Stomach (tissue), 9 donors: ENCODE measurements around the gene RBFOX2. TPM values are rescaled to one million over a fixed set of nuclear protein-coding genes. Genes with fewer than 3 reads are reported as not detected.

ENCODE experiments used
- DNase-seq, 2 donors: peaks; one replicate each; pipeline versions ENCODE4 v3.0.0 to v3.0.0-alpha.2; 2013 to 2019
- H3K27ac ChIP-seq, 5 donors: fragments of 200-600 bp in 4 of 5; sonication (generic) in 4 of 5; one replicate each; pipeline ENCODE4 v1.5.1; 2013 to 2019; ENCODE audit warnings: mild to moderate bottlenecking in 1 of 5, moderate library complexity in 1 of 5
- H3K27me3 ChIP-seq, 3 donors: fragments of 200-600 bp; sonication (generic); one replicate each; pipeline ENCODE4 v1.5.1; 2017 to 2019; ENCODE audit warnings: mixed run types in 1 of 3
- H3K36me3 ChIP-seq, 4 donors: fragments of 200-600 bp; sonication (generic); 1 replicate in 3 of 4; 2 replicates in 1 of 4; pipeline ENCODE4 v1.5.1; 2016 to 2019
- H3K4me1 ChIP-seq, 4 donors: fragments of 200-600 bp; sonication (generic); one replicate each; pipeline ENCODE4 v1.5.1; 2016 to 2019
- H3K4me3 ChIP-seq, 4 donors: fragments of 200-600 bp; sonication (generic) in 3 of 4; one replicate each; pipeline ENCODE4 v1.5.1; 2016 to 2019; ENCODE audit warnings: mild to moderate bottlenecking in 1 of 4
- H3K9me3 ChIP-seq, 4 donors: fragments of 200-600 bp; sonication (generic); one replicate each; pipeline ENCODE4 v1.5.1; 2016 to 2019
- CTCF ChIP-seq, 7 experiments: fragments of 450-650 bp in 4 of 7; fragments of 200-600 bp in 3 of 7; sonication (generic) in 3 of 7; IDR thresholded peaks; one replicate each; pipeline ENCODE4 v1.5.1; 2016 to 2019; ENCODE audit warnings: antibody characterized with exemption in 7 of 7, control low read depth in 2 of 7, mild to moderate bottlenecking in 1 of 7
- EP300 ChIP-seq: sonication (generic); formaldehyde crosslinking; IDR thresholded peaks from one replicate; pipeline ENCODE4 v1.6.1; 2017; ENCODE audit warnings: antibody characterized with exemption
- POLR2A ChIP-seq, 4 donors: fragments of 450-650 bp; IDR thresholded peaks; one replicate each; pipeline ENCODE4 v1.6.1; 2016; ENCODE audit warnings: antibody characterized with exemption in 4 of 4, control low read depth in 2 of 4, mild to moderate bottlenecking in 1 of 4, moderate library complexity in 1 of 4
- POLR2AphosphoS5 ChIP-seq, 3 donors: sonication (generic); formaldehyde crosslinking; IDR thresholded peaks; one replicate each; pipeline ENCODE4 v1.6.1; 2016; ENCODE audit warnings: antibody characterized with exemption in 3 of 3
- WGBS, 5 donors: extraction: QIAGEN DNeasy Blood & Tissue Kit in 3 of 5; methylation state at CpG; one replicate each; pipeline versions ENCODE4 v1.1.5 to v1.1.7; 2013 to 2018; 5-methylcytosine and 5-hydroxymethylcytosine counted together
- intact Hi-C: fragments of 100-400 bp; cut with DNase I; formaldehyde crosslinking; loops from one replicate; pipeline ENCODE4 v1.15.1; 2023; ENCODE audit warnings: low total_unique reads
- polyA plus RNA-seq, 3 donors: library from polyadenylated mRNA; stranded (reverse); fragments of 200-250 nt; gene quantifications; one replicate each; pipeline ENCODE4 v1.2.3, GENCODE V29; 2013
- total RNA-seq, 5 donors: library from RNA; depleted of rRNA; stranded (reverse); fragments of >200 nt; gene quantifications; one replicate each; pipeline versions ENCODE4 v1.1.0 to v1.2.3, GENCODE V29; 2014 to 2016
- donor health status: healthy with polysubstance abuse.
- donor health status: Bipolar disorder and iron deficiency.
- donor health status: healthy.

Gene RBFOX2
- total and polyA plus RNA-seq, 8 donors: 14.9 to 176 (median 46.7) TPM

DNA sequence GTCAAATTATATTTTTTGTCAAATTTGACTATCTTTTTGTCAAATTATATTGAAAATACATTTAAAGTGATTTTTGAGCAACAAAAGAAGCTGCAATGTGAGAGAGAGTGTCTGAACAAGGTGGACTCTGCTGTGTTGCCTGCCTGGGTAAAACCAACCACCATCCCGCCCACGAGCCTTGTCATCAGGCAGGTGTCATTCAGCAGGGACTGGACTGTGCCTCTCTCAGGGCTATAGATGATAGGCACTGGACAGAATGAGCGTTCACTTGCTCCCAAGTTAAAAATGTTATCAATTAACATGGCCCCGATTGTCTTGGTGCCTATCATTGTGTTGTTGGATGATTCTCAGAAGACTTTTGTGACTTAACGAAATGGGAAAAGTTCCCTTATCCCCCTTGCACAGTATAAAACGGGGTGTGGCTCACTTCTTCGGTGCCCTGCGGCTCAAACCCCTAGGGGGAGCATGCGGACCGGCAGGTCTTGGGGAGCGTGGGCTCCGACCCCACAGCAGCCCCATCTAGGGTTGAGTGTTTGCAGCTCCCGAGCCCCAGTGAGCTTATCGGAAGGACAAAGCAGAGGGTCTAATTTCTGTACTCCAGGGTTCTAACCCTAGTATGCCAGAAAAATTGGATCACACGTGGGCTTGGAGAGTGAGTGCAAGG, 309.3 kb downstream of the RBFOX2 start:
- DNase-seq: no peak
- WGBS, 5 donors: 75 to 88% (median 83%) methylated on average over 14 to 15 of the region's 15 CpGs
- Histone ChIP-seq H3K36me3 (no peaks in the 10 kb centered on the region), H3K4me1 (no peaks in the 10 kb centered on the region), H3K27ac (no peak overlapping the region), H3K27me3 (no peaks in the 10 kb centered on the region), H3K4me3 (no peak overlapping the region), H3K9me3 (no peaks in the 10 kb centered on the region)
- TF ChIP-seq POLR2A (IDR thresholded peaks at IDR 0.05): no peak
- TF ChIP-seq EP300: no peak
- no peak for TF ChIP-seq CTCF (IDR thresholded peaks at IDR 0.05)
- no peak for TF ChIP-seq POLR2AphosphoS5 (IDR thresholded peaks at IDR 0.05)
- intact Hi-C loops: no loop called here

- intact Hi-C loops: no loop called here
- H3K36me3 ChIP-seq: no peaks in the 10 kb centered on the region
- no peak within 1 kb of the TSS for H3K4me3 ChIP-seq
- peaks cover 0 to 11% (median 4%) of the 10 kb centered on the region in 4 donors for H3K9me3 ChIP-seq
- no peaks in the 10 kb centered on the region for H3K27me3 ChIP-seq
- DNase-seq: no peak
- WGBS, 5 donors: 72 to 86% (median 85%) methylated on average over 3 of the region's 3 CpGs
- H3K4me1 ChIP-seq: no peaks in the 10 kb centered on the region
- TF ChIP-seq POLR2AphosphoS5 (IDR thresholded peaks at IDR 0.05): no peak
- TF ChIP-seq CTCF (IDR thresholded peaks at IDR 0.05): no peak
- TF ChIP-seq EP300: no peak
- TF ChIP-seq POLR2A (IDR thresholded peaks at IDR 0.05): no peak
- H3K27ac ChIP-seq: no peak within 1 kb of the TSS
Measured at GRCh38 chr22:35717572-35717971, 311.1 kb downstream of the RBFOX2 start, which contains the start of gene APOL5. APOL5 (plus strand) TSS chr22:35717872; CDS start chr22:35717872, 0 bp downstream.

DNA sequence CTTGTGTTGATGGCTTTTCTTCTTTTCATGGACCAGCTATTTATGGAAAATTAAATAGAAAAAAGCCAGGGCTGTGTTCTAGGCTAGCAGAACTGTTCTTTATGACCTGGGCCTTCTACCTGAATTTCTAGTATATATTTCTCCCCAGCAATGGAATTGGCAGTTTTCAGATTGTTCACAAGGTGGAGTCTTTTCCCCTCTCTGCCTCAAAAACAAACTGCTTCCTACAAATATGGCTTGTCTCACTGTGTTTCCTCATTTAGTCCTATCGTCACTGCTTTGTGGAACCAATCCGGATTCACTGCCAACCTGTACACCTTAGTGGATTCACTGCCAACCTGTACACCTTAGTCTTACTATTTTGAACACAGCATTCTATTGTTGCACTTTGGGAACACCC, 316.0 kb downstream of the RBFOX2 start:
- Histone ChIP-seq H3K27ac (no peak overlapping the region), H3K9me3 (peaks cover 0 to 14% (median 6%) of the 10 kb centered on the region in 4 donors), H3K36me3 (no peaks in the 10 kb centered on the region), H3K27me3 (no peaks in the 10 kb centered on the region), H3K4me1 (peaks cover 0 to 11% (median 0%) of the 10 kb centered on the region in 4 donors), H3K4me3 (no peak overlapping the region)
- no peak for DNase-seq
- intact Hi-C loops: no loop called here
- WGBS, 5 donors: 87 to 93% (median 90%) methylated on average over 2 of the region's 2 CpGs
- no peak for TF ChIP-seq CTCF (IDR thresholded peaks at IDR 0.05)
- TF ChIP-seq POLR2A (IDR thresholded peaks at IDR 0.05): no peak
- TF ChIP-seq EP300: no peak
- TF ChIP-seq POLR2AphosphoS5 (IDR thresholded peaks at IDR 0.05): no peak

DNA sequence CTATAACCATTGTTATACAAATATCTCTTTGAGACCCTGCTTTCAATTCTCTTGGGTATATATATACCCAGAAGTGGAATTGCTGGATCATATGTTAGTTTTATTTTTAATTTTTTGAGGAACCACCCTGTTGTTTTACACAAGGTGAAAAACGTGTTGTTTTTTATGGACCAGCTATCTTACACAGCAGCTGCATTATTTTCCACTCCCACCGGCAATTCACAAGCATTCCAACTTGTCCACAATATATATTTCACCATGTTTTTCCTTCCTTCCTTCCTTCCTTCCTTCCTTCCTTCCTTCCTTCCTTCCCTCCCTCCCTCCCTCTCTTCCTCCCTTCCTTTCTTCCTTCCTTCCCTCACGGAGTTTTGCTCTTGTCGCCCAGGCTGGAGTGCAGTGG, 317.3 kb downstream of the RBFOX2 start:
- no peaks in the 10 kb centered on the region for H3K36me3 ChIP-seq
- no peaks in the 10 kb centered on the region for H3K27me3 ChIP-seq
- H3K4me3 ChIP-seq: no peak overlapping the region
- intact Hi-C loops: no loop called here
- H3K4me1 ChIP-seq: peaks cover 0 to 11% (median 0%) of the 10 kb centered on the region in 4 donors
- 87 to 88% (median 87%) methylated on average over 4 of the region's 4 CpGs for WGBS, 5 donors
- DNase-seq: no peak
- TF ChIP-seq POLR2A (IDR thresholded peaks at IDR 0.05) (no peak), POLR2AphosphoS5 (IDR thresholded peaks at IDR 0.05) (no peak), CTCF (IDR thresholded peaks at IDR 0.05) (no peak), EP300 (no peak)
- H3K9me3 ChIP-seq: peaks cover 0 to 14% (median 6%) of the 10 kb centered on the region in 4 donors
- no peak overlapping the region for H3K27ac ChIP-seq
